ENCODE data around the gene LRG1.

Gene LRG1

GRCh38 chr19:4539693-4540581, at the start of gene LRG1:
LRG1 (minus strand) TSS chr19:4540036; CDS start chr19:4540013, 23 bp downstream.
- DNase-seq (ENCODE audit: low read depth), result no peak

- no peak for DNase-seq (ENCODE audit: low read depth)
Measured at GRCh38 chr19:4588291-4588761, 48.5 kb upstream of the LRG1 start.

GRCh38 chr19:4587527-4587926, 47.7 kb upstream of the LRG1 start:
- DNase-seq (ENCODE audit: low read depth), result no peak

GRCh38 chr19:4586691-4587090, 46.9 kb upstream of the LRG1 start:
- no peak for DNase-seq (ENCODE audit: low read depth)

GRCh38 chr19:4586245-4586644, 46.4 kb upstream of the LRG1 start:
- no peak for DNase-seq (ENCODE audit: low read depth)

GRCh38 chr19:4585556-4585955, 45.7 kb upstream of the LRG1 start:
- DNase-seq (ENCODE audit: low read depth), result no peak

GRCh38 chr19:4584670-4585460, 45.0 kb upstream of the LRG1 start:
- DNase-seq (ENCODE audit: low read depth), result no peak

GRCh38 chr19:4583961-4584669, 44.3 kb upstream of the LRG1 start:
- DNase-seq (ENCODE audit: low read depth), result no peak

GRCh38 chr19:4582980-4583842, 43.4 kb upstream of the LRG1 start:
- DNase-seq (ENCODE audit: low read depth), result no peak

GRCh38 chr19:4581666-4582553, 42.1 kb upstream of the LRG1 start:
- DNase-seq (ENCODE audit: low read depth), result no peak

GRCh38 chr19:4580961-4581665, 41.3 kb upstream of the LRG1 start:
- no peak for DNase-seq (ENCODE audit: low read depth)

GRCh38 chr19:4580021-4580901, 40.4 kb upstream of the LRG1 start:
- no peak for DNase-seq (ENCODE audit: low read depth)

GRCh38 chr19:4579389-4579788, 39.6 kb upstream of the LRG1 start:
- DNase-seq (ENCODE audit: low read depth), result no peak

- DNase-seq (ENCODE audit: low read depth), result no peak
Measured at GRCh38 chr19:4578552-4579248, 38.9 kb upstream of the LRG1 start.

GRCh38 chr19:4577020-4577782, 37.4 kb upstream of the LRG1 start:
- no peak for DNase-seq (ENCODE audit: low read depth)

GRCh38 chr19:4576016-4576933, 36.4 kb upstream of the LRG1 start:
- DNase-seq (ENCODE audit: low read depth), result no peak
